HG03135 (cell line): Measurements from ENCODE around the gene GNAT2.
A peak's percentile ranks its signal among the peaks of the same experiment; 100 is the strongest.

Experiments used
- ATAC-seq: cut with Tn5 transposase; IDR thresholded peaks from one replicate; pipeline ENCODE4 v1.9.1; 2021; ENCODE audit warnings: mild to moderate bottlenecking, moderate library complexity; ENCODE audit not compliant: unreplicated experiment

The GNAT2 gene

DNA sequence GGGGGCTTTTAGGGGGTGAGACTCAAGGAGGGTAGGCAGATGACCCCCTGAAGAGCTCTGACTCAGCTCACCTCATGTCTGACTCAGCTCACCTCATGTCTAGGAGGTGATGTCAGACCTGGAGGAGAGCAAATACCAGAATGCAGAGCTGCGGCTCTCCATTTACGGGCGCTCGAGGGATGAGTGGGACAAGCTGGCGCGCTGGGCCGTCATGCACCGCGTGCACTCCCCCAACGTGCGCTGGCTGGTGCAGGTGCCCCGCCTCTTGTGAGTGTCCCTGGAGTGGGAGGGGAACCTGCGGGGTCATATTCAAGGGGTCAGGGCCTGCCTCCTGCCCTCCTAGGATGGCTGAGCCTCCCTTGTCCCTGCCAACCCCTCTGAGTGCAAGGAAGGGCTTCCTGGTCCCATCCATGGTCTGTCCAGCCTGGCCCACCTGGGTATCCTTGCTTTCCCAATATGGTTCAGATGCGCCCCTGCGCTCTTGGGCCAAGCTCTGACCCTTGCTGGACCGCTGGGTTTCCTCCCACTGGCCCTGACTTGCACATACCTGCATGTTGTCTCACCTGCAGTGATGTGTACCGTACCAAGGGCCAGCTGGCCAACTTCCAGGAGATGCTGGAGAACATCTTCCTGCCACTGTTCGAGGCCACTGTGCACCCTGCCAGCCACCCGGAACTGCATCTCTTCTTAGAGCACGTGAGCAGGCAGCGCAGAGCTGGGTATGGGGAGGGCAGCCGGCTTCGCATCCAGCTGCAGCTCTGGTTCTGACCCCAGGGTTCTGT lies 9.3 kb upstream of the GNAT2 start:
- no peak for ATAC-seq

GRCh38 chr1:109627692-109628399 lies 8.4 kb upstream of the GNAT2 start:
- ATAC-seq, result no peak

GRCh38 chr1:109626682-109627408 lies 7.4 kb upstream of the GNAT2 start:
- ATAC-seq, result no peak

DNA sequence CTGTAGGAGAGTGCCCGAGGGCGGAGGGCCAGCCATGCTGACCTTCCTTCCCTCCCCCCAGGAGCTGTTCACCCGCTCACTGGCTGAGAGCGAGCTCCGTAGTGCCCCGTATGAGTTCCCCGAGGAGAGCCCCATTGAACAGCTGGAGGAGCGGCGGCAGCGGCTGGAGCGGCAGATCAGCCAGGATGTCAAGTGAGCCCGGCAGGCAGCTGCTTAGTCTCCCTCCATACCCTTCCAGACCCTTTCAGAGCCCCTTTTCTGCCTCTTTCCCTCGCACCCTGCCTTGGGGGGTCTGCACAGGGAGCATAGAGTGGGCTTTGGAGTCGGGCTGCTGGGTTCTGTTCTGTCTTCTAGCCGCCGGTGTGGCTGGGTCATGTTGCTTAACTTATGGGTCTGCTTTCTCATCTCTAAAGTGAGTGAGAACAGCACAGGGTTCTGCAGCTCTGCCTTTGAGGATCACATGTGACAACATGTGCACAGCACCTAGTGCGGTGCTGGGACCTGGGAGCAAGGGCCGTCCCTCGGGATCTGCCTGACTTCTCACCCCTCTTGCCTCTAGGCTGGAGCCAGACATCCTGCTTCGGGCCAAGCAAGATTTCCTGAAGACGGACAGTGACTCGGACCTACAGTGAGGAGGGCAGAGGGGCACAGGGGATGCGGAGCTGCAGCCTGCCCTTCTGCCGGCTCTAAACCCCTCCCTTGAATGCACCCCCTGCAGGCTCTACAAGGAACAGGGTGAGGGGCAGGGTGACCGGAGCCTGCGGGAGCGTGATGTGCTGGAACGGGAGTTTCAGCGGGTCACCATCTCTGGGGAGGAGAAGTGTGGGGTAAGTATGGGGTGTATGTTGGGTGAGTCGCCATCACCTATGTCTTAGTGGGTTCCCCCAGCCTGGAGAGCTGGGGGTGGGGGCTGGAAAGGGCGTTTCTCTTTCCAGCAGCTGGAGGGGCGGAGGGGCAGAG lies 6.5 kb upstream of the GNAT2 start:
- no peak for ATAC-seq

DNA sequence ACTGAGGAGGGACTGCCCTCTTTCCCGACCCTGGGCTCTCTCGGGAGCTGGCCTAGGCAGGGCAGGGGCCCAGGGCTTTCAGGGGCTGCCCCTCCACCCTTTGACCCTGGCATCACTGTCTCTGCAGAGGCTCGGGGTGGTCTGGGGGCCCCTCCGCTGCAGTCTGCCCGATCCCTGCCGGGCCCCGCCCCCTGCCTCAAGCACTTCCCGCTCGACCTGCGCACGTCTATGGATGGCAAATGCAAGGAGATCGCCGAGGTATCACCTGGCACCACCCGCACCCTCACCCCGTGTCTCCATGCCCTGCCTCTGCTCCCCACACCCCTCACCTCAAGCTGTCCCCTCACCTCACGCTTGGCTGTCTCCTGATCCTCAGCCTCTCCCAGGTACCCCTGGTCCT lies 5.8 kb upstream of the GNAT2 start:
- no peak for ATAC-seq

- no peak for ATAC-seq
These were observed 5.0 kb upstream of the GNAT2 start for GRCh38 chr1:109624201-109625010.

DNA sequence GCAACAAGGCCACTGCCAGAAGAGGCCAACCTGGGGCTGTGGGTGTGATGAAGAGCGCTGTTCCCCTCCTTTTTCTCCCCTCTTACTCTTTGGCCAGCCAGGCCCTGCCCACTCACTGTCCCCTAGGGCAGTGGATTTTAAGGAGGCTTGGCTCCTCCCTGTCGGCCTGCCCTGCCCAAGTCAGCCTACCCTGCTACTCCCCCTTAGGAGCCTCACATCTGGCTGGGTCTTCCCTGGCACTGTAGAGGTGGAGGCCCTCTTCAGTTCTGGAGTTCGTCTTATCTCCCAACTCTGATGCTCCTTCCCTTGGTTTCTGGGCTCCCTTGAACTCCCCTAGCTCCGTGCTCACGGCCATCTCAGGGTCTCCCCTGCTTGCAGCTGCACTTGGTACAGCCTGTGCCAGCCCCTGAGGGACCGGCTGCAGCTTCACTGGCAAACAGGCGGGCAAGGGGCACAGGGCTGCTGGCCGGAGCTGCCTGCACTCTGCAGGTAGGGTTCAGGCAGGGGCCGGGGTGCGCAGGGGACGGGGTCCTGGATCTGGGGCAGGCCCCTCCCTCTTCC lies 4.3 kb upstream of the GNAT2 start:
- no peak for ATAC-seq

DNA sequence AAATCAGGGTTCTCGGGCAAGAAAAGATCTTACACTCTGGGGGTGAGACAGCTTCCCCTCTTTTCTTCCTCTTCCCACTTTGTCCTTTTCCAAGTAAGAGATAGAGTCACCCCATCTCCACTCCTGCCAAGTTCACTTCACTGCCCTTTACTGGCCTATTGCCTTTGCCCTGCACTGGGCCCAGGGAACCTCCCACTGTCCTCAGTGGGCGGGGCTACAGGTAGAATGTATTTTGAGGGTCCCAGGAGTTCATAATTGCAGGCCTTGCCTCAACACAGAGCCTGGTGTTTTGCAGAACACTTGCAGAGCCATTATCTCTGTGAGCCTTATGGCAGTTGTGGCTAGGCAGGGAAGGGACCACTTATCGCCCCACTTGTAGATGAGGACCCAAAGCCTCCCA lies 3.5 kb upstream of the GNAT2 start:
- no peak for ATAC-seq

GRCh38 chr1:109622137-109622892 lies 2.9 kb upstream of the GNAT2 start:
- no peak for ATAC-seq

- no peak for ATAC-seq
These were observed 2.1 kb upstream of the GNAT2 start for GRCh38 chr1:109621379-109622136.

DNA sequence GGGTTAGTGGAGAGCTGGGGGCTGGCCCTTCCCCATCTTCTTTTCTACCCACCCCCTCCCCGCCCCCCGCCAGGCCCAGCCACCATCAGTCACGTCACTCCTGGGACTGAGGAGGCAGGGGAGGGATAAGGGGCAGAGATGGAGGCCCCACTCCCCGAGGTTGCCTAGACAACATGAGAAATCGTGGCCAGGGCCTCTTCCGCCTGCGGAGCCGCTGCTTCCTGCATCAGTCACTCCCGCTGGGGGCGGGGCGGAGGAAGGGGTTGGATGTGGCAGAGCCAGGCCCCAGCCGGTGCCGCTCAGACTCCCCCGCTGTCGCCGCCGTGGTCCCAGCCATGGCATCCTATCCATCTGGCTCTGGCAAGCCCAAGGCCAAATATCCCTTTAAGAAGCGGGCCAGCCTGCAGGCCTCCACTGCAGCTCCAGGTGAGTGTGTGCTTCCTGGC lies 1.4 kb upstream of the GNAT2 start:
- peak; percentile 68 for ATAC-seq

DNA sequence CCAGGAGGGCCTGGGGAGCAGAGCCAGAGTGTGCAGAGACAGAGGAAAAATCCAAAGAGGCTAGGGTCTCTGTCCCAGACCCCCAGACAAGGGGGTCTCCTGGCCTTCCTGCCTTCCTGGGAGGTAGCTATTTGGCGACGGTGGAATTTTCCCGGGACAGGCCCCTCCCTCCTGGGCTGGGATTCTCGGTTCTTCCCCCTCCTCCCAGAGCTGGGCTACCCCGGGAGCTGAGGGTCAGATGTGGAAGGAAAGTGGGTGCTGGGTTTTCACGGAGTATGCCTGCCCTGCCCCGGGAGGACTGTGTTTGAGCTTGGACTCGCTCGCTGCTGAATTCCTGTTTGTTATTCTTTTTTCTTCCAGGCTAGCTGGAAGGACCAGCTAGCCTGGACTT lies 980 bp upstream of the GNAT2 start:
- no peak for ATAC-seq

DNA sequence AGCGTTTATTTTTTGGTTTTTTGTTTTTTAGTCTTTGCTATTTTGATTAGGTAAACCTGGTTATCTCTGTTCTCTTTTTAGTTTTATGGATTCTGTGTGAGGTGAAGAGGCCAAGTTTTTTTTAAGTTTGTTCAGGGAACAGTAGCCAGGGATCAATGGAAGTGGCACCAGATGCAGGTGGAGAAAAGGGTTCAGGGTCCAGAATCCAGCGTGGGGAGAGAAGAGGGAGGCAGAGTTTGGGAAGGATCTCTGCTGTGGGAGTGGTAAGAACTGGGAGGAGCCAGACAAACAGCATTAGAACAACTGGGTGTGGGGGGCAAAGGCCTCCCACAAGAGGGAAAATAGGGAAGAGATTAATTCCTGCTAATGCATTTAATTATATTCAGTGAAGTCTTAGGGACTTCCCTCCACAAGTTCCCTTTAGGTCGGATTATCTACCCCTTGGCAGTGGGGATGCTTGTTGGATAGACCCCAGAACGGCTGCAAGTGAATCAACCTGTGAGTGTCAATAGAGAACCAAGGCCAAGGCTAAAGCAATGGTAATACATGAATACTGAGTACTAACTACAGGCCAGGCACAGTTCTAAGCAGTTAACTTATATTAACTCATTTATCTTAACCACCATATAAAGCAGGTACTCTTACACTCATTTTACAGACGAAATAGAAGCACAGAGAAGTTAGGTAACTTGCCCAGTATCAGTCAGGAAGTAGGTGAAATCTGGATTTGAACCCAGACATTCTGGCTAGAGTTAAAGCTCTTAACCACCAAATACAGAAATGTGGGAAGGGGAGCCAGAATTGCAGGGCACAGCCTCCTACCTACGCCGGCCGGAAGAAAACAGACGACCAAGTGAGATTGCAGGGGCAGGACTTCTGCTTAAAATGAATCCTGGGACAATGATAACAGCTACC lies 498 bp downstream of the GNAT2 start:
- ATAC-seq, result no peak

GRCh38 chr1:109617291-109617801 lies 2.1 kb downstream of the GNAT2 start:
- ATAC-seq, result no peak

DNA sequence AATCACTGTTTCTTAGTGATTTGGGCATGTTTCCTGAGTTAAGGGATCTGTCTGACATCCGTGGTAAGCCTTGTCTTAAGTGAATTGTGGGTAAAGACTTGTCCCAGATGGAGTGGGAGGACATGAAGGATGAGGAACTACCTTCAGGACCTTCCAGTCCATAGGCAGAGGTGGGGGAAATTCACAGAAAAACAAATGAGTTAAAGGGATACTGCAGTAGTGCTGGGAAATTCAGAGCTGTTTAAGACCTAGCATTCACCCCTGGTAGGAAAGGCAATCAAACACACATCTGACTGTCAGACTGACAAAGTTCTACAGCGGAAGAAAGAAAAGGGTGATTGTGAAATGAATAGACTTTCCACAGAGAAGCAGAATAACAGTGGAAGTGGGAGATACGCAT lies 3.0 kb downstream of the GNAT2 start:
- no peak for ATAC-seq

GRCh38 chr1:109615879-109616278 lies 3.5 kb downstream of the GNAT2 start:
- ATAC-seq, result no peak
